Measurements from ENCODE around the gene STRADA. TPM values are rescaled to one million over a fixed set of nuclear protein-coding genes. Genes with fewer than 3 reads are reported as not detected.

The STRADA gene
- 16.3 and 16.5 TPM in 2 replicates for total RNA-seq

GRCh38 chr17:63741408-63742173, at the start of gene STRADA:
TSS of gene STRADA (minus strand) at chr17:63741799. CDS start at chr17:63728369, 13,430 bp downstream.

GRCh38 chr17:63774141-63774968, 32.8 kb upstream of the STRADA start, which contains the start of gene DDX42:
TSS of gene DDX42 (plus strand) at chr17:63774170. CDS start at chr17:63787050, 12,880 bp downstream.

GRCh38 chr17:63773272-63774140, 31.9 kb upstream of the STRADA start, which contains the start of gene CCDC47:
TSS of gene CCDC47 (minus strand) at chr17:63773597. CDS start at chr17:63766175, 7,422 bp downstream.

GRCh38 chr17:63699638-63700527, 41.7 kb downstream of the STRADA start, which contains the start of gene LIMD2:
TSS of gene LIMD2 (minus strand) at chr17:63700125. CDS start at chr17:63699298, 827 bp downstream.

Other genes with a start within 250 kb of the STRADA start
- not detected in 2 replicates for gene KCNH6, start 218.4 kb downstream of the STRADA start, total RNA-seq
- gene DCAF7, start 191.3 kb downstream of the STRADA start, total RNA-seq: 46.0 and 50.2 TPM in 2 replicates
- gene TACO1, start 140.9 kb downstream of the STRADA start, total RNA-seq: 24.3 and 28.4 TPM in 2 replicates
- 25.4 and 25.6 TPM in 2 replicates for gene MAP3K3, start 119.4 kb downstream of the STRADA start, total RNA-seq
- 73.8 and 88.6 TPM in 2 replicates for gene LIMD2, start 41.7 kb downstream of the STRADA start, total RNA-seq
- gene CCDC47, start 31.8 kb upstream of the STRADA start, total RNA-seq: 22.3 and 23.8 TPM in 2 replicates
- gene DDX42, start 32.4 kb upstream of the STRADA start, total RNA-seq: 30.9 and 32.4 TPM in 2 replicates
- 60.0 and 76.8 TPM in 2 replicates for gene PSMC5, start 85.6 kb upstream of the STRADA start, total RNA-seq
- 53.2 and 77.4 TPM in 2 replicates for gene FTSJ3, start 85.9 kb upstream of the STRADA start, total RNA-seq
- gene SMARCD2, start 100.9 kb upstream of the STRADA start, total RNA-seq: 78.5 and 89.1 TPM in 2 replicates
- gene CSH2, start 131.9 kb upstream of the STRADA start, total RNA-seq: not detected in 2 replicates
- not detected in 2 replicates for gene GH2, start 140.1 kb upstream of the STRADA start, total RNA-seq
- gene CSH1, start 154.8 kb upstream of the STRADA start, total RNA-seq: not detected in 2 replicates
- gene CSHL1, start 169.5 kb upstream of the STRADA start, total RNA-seq: not detected in 2 replicates
- not detected in 2 replicates for gene GH1, start 177.0 kb upstream of the STRADA start, total RNA-seq
- gene CD79B, start 190.5 kb upstream of the STRADA start, total RNA-seq: 0.76 TPM in 1 of 2 replicates, not detected in the other
- gene SCN4A, start 231.1 kb upstream of the STRADA start, total RNA-seq: under 0.01 TPM in 2 replicates